GM12878 (cell line): Measurements from ENCODE around the gene ALOX12B. TPM values are rescaled to one million over a fixed set of nuclear protein-coding genes. Genes with fewer than 3 reads are reported as not detected.
A peak's percentile ranks its signal among the peaks of the same experiment; 100 is the strongest.

Experiments used
- ELK1 ChIP-seq: IDR thresholded peaks from 2 replicates; pipeline ENCODE4 v1.6.1; 2012; ENCODE audit warnings: low read depth, low read length, improper control_type of control experiment
- NRF1 ChIP-seq: conservative IDR thresholded peaks from 2 replicates; pipeline ENCODE4 v1.6.1; 2011; ENCODE audit warnings: mild to moderate bottlenecking, low read depth, low read length, improper control_type of control experiment
- POLR2AphosphoS2 ChIP-seq: IDR thresholded peaks from 2 replicates; pipeline ENCODE4 v1.6.1; 2011; ENCODE audit warnings: low read depth, mild to moderate bottlenecking, low read length, improper control_type of control experiment, moderate library complexity
- STAT1 ChIP-seq: fragments of 450-650 bp; conservative IDR thresholded peaks from 2 replicates; pipeline ENCODE4 v1.6.1; 2014; ENCODE audit warnings: antibody characterized with exemption, mild to moderate bottlenecking
- ZBTB40 ChIP-seq: fragments of 450-650 bp; IDR thresholded peaks from 2 replicates; pipeline ENCODE4 v1.6.1; 2016; ENCODE audit warnings: mild to moderate bottlenecking, moderate library complexity, borderline replicate concordance
- ZNF384 ChIP-seq: IDR thresholded peaks from 2 replicates; pipeline ENCODE4 v1.6.1; 2012; ENCODE audit warnings: low read depth, mild to moderate bottlenecking, low read length, improper control_type of control experiment, borderline replicate concordance
- ZNF592 ChIP-seq: fragments of 450-650 bp; IDR thresholded peaks from 2 replicates; pipeline ENCODE4 v1.6.1; 2017; ENCODE audit warnings: mild to moderate bottlenecking, moderate library complexity
- polyA plus RNA-seq, 11 experiments: library from polyadenylated mRNA; depleted of rRNA in 4 of 11; unstranded in 6 of 11; stranded (reverse) in 5 of 11; fragments of >200 nt; fragmentation: Nextera tagmentation in 4 of 11; fragmentation: Illumina TruSeq in 1 of 11; extraction: Ambion mirVana in 4 of 11; extraction: Trizol in 1 of 11; gene quantifications; 1 replicate in 1 of 11; 2 replicates in 10 of 11; pipeline versions ENCODE4 v1.2.1 to v1.2.3, GENCODE V29; 2011 to 2016; ENCODE audit warnings: inconsistent platforms in 2 of 11, missing spikeins in 2 of 11, low read depth in 1 of 11
- total RNA-seq, 4 experiments: library from RNA; depleted of rRNA in 3 of 4; stranded (reverse); fragments of >200 nt in 3 of 4; fragmentation: Illumina TruSeq in 1 of 4; extraction: Trizol in 1 of 4; gene quantifications; 2 replicates each; pipeline versions ENCODE4 v1.2.1 to v1.2.3, GENCODE V29; 2013 to 2021

Gene ALOX12B
- total and polyA plus RNA-seq, 10 of the 15 experiments (the other 5 are each of a cell fraction or from before 2014, with no cell fraction given): 0.17 to 0.54 TPM; not detected in 8

- TF ChIP-seq ZNF592: no peak
- no peak for TF ChIP-seq NRF1
- TF ChIP-seq ZNF384: no peak
- TF ChIP-seq POLR2AphosphoS2: no peak
- peak; percentile 75; the same call in 1 of the 2 replicates for TF ChIP-seq ZBTB40
- TF ChIP-seq STAT1: peak; percentile 83
- no peak for TF ChIP-seq ELK1
Measured at GRCh38 chr17:8119581-8120519, 32.3 kb upstream of the ALOX12B start (continued).
